ENCODE data around the gene SPAG6. TPM values are rescaled to one million over a fixed set of nuclear protein-coding genes. Genes with fewer than 3 reads are reported as not detected.

Gene SPAG6
- total RNA-seq, 3 donors from 2014 or later = not detected

DNA sequence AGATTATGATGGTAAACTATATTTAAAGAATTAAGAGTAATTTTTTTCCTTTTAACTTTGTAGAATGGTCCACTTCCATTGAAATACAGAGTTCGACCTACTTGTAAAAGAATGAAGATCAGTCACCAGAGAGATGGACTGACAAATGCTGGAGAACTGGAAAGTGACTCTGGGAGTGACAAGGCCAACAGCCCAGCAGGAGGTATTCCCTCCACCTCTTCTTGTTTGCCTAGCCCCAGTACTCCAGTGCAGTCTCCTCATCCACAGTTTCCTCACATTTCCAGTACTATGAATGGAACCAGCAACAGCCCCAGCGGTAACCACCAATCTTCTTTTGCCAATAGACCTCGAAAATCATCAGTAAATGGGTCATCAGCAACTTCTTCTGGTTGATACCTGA, 16.1 kb upstream of the SPAG6 start:
- DNase-seq (no peak), ATAC-seq (no peak)
- Mint-ChIP-seq H3K9me3 (peaks cover 5% of the 10 kb centered on the region), H3K36me3 (ENCODE audit: insufficient read depth) (peaks cover 19% of the 10 kb centered on the region), H3K4me1 (ENCODE audit: low read depth) (peaks cover 42% of the 10 kb centered on the region), H3K4me3 (no peak overlapping the region), H3K27me3 (ENCODE audit: low read depth) (peaks cover 29% of the 10 kb centered on the region)

DNA sequence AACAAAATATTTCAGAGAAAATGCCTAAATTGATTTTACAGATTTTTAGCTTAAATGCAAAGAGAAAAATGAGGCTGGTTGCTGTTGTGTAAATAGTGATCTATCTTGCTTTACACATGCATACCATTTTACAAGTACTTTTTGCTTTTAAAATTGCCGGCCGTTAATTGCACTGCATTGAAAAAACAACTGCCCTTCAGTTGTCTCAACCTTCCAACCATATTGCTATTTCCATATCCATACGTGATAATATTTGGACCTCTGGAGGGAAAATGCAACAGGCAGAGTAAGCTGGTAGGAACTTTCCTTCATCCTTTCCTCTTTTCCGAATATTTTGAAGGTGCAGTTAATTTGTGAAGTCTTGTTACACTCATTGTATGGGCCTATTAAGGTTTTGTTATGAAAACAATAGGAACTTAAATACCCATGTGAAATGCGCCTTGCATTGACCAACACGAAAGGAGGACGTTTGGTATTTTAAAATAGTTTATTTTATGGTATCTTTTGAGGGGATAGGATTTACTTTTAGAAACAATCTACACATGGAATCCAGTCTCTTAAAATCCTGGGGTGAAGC, 13.1 kb upstream of the SPAG6 start:
- H3K27me3 Mint-ChIP-seq (ENCODE audit: low read depth) = peaks cover 33% of the 10 kb centered on the region
- H3K4me1 Mint-ChIP-seq (ENCODE audit: low read depth) = peaks cover 33% of the 10 kb centered on the region

DNA sequence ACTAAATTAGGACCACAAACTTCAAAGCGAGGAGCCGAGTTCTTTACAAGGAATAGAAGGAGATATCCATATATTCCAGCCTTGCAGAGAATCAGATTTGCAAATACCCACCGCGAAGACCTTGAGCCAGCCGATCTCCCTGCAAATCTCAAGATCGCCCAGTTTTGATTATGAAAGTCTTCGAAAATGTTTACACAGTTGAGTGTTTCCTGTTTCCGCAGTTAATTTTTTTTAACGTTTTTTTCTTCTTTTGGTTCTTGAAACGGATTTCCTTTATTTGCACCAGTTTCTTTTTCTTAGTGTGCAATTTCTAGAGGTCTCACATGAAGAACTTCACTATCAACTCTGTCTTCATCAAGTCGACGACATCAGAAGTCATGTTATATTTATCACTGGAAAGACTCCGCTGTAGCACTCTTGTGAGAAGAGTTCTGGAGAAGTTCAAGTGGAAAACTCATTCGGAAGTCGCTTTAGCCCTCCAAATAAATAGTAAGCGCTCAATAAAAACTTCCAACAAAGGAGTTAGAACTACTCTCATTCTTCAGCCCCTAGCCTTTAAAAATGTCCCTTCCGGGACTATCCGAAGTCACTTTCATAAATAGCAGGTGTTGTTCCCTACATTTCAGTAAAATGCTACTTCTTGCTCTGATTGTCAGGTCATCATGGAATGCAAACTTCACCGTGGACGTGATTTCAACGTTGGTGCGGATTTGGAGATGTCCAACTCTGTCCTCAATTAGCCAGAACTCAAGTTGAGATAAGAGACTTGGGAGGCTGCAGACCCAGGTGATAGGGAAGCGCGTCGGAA, 11.9 kb upstream of the SPAG6 start:
- no peak for ATAC-seq
- H3K4me1 Mint-ChIP-seq (ENCODE audit: low read depth) = peaks cover 34% of the 10 kb centered on the region
- no peak for DNase-seq
- peaks cover 11% of the 10 kb centered on the region for H3K36me3 Mint-ChIP-seq (ENCODE audit: insufficient read depth)
- peaks cover 5% of the 10 kb centered on the region for H3K9me3 Mint-ChIP-seq
- H3K4me3 Mint-ChIP-seq = peak overlapping the region; percentile 75
- peaks cover 39% of the 10 kb centered on the region for H3K27me3 Mint-ChIP-seq (ENCODE audit: low read depth)

More for the DNA sequence above, 13.1 kb upstream of the SPAG6 start:
- H3K4me3 Mint-ChIP-seq = no peak overlapping the region
- no peak for ATAC-seq
- DNase-seq = no peak
- H3K36me3 Mint-ChIP-seq (ENCODE audit: insufficient read depth) = peaks cover 14% of the 10 kb centered on the region
- H3K9me3 Mint-ChIP-seq = peaks cover 5% of the 10 kb centered on the region

DNA sequence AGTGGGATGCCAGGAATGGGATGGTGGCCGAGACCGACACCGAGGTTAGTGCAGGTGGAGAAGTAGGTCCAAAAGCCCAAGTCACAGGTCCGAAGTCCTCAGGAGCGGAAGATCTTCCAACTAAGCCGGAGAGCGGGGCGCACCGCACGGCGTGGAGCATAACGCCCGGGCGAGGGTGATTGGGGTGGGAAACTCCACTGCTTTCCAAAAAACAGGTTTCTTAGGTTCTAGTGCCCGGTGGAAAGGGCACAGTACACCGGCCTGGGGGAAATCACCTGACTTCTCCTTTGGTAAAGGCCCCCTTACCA, 11.4 kb upstream of the SPAG6 start:
- Mint-ChIP-seq H3K4me3 (peak overlapping the region; percentile 75), H3K4me1 (ENCODE audit: low read depth) (peaks cover 34% of the 10 kb centered on the region), H3K27me3 (ENCODE audit: low read depth) (peaks cover 44% of the 10 kb centered on the region), H3K9me3 (peaks cover 5% of the 10 kb centered on the region), H3K36me3 (ENCODE audit: insufficient read depth) (peaks cover 11% of the 10 kb centered on the region)
- ATAC-seq (no peak), DNase-seq (no peak)

DNA sequence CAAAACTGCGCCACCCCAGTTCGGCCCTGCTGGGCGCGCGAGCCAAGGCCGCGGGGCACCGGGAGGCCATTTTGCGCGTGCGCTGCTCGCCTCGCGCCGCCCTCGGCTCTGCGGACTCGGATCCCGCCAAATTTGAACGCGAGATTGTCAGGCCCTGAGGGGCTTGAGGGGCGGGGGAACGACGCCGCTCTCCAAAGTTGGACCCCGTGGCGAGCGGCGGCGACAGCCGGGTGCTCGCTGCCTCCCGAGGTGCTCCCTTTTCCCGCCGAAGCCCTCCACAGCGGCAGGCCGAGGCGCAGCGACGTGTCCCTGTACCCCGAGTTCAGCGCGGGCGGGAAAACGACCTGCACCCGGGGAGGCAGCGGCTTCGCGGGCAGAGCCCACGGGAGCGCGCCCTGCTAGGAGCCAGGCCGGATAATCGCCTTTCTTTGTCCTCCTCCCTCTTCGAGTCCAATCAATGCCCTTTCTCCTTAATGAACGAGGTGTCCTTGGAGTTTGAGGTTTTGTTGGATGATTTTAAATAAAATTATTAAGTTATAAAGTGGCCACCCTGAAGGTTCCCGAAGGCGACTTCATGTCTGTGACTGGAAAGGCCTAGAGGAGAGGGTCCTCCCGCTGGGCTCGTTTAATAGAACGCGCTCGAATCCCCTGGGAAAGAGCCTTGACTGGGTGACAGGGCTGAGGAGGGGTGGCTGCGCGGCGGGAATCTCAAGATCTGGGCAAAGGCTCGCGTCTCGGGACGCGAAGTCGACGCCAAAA, 10.7 kb upstream of the SPAG6 start:
- peaks cover 5% of the 10 kb centered on the region for H3K9me3 Mint-ChIP-seq
- H3K4me1 Mint-ChIP-seq (ENCODE audit: low read depth) = peaks cover 36% of the 10 kb centered on the region
- peaks cover 5% of the 10 kb centered on the region for H3K36me3 Mint-ChIP-seq (ENCODE audit: insufficient read depth)
- ATAC-seq = peak; percentile 3 to 6
- H3K27me3 Mint-ChIP-seq (ENCODE audit: low read depth) = peaks cover 50% of the 10 kb centered on the region
- H3K4me3 Mint-ChIP-seq = peak overlapping the region; percentile 78
- DNase-seq = no peak

DNA sequence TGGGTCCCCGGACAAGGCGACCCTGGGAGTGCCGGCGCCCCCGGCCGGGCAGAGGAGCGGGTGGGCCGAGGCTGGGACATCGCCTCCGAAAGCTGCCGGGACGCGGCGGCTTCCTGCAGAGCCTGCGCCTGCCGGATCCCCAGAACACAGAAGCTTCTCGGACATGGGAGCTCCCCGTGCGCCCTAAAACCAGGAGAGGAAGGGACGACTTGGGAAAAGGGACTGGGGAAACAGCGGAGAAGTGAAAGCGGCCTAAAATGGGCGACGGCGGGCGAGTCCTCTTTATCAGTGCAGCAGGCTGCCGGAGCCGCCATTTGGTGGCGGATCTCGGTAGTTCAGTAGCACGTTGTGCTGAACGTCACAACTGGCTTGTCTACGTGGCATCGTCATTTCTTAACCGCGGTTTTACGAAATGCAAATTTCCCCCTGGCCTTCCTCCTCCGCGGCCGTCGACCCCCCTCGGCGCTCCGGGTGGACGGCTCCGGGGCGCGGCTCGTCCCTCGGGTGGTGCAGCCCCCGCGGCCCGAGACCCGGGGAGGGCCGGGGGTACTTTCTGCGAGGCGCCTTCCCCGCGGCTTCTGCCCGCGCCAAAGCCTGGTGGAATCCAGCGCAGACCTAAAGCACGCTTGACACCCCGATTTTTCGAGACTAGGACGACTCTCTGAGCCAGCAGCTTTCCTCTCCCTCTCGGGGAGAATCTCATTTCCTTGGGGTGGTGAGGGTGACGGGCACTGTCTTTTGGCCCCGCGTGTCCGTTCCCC, 9.9 kb upstream of the SPAG6 start:
- ATAC-seq (peak; percentile 77 to 81), DNase-seq (peak; percentile 58)
- H3K4me3 Mint-ChIP-seq = peak overlapping the region; percentile 78
- H3K27me3 Mint-ChIP-seq (ENCODE audit: low read depth) = peaks cover 55% of the 10 kb centered on the region
- peaks cover 5% of the 10 kb centered on the region for H3K9me3 Mint-ChIP-seq
- peaks cover 43% of the 10 kb centered on the region for H3K4me1 Mint-ChIP-seq (ENCODE audit: low read depth)
- H3K36me3 Mint-ChIP-seq (ENCODE audit: insufficient read depth) = peaks cover 1% of the 10 kb centered on the region

DNA sequence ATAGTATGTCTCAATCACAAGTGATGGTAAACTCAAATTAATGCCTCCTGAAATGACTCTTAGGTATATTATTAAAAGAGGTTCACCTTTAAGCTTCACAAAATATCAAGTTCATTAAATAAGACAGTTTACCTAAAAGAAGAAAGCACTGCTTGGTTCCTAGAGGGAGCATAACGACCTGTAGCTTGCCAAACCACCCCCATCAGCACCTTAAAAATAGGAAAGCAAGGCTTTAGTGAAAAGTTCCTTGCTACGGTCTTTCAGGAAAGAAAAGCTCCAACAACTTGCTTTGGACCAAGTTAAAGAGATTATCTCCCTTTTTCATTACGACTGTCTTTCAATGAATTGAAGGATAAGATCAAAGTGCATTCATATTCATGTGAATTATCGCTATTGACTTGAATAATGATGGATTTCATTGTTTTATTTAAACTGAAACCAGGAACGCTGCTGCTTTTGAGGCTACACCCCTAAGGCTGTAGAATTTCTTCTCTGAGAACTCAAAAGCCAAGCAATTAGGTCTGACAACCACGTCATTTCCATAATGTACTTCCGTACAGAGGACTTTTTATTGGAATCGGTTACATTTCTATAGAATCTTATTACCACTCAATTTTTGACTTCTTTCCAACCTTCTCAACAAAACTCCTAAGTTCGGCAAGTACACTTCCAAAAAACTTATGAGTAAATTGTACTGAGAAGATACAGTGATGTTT, 7.0 kb upstream of the SPAG6 start:
- peak overlapping the region; percentile 21 for H3K4me3 Mint-ChIP-seq
- peaks cover 1% of the 10 kb centered on the region for H3K36me3 Mint-ChIP-seq (ENCODE audit: insufficient read depth)
- peaks cover 31% of the 10 kb centered on the region for H3K4me1 Mint-ChIP-seq (ENCODE audit: low read depth)
- peaks cover 64% of the 10 kb centered on the region for H3K27me3 Mint-ChIP-seq (ENCODE audit: low read depth)
- peaks cover 5% of the 10 kb centered on the region for H3K9me3 Mint-ChIP-seq
- DNase-seq (no peak), ATAC-seq (no peak)

DNA sequence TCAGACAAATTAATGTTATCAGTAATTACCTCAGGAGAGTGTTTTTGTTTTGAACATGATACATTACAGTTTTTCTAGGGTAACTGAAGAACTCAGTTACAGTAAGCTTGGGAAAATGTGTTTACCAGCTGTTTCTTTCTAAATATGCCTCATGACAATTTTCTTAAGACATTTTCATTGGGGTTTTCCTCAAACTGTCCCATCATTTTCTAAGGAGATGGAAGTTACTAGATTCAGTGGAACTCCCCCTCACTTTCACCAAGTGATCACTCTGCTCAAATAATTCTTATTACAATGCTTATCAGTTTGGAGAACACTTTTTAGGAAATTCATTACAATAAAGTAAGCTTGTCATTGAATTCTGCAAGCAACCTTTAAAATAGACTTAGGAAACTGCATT, 6.4 kb upstream of the SPAG6 start:
- H3K4me1 Mint-ChIP-seq (ENCODE audit: low read depth) = peaks cover 25% of the 10 kb centered on the region
- ATAC-seq = no peak
- peak overlapping the region; percentile 21 for H3K4me3 Mint-ChIP-seq
- no peak for DNase-seq
- H3K9me3 Mint-ChIP-seq = peaks cover 2% of the 10 kb centered on the region
- peaks cover 64% of the 10 kb centered on the region for H3K27me3 Mint-ChIP-seq (ENCODE audit: low read depth)
- no peaks in the 10 kb centered on the region for H3K36me3 Mint-ChIP-seq (ENCODE audit: insufficient read depth)

DNA sequence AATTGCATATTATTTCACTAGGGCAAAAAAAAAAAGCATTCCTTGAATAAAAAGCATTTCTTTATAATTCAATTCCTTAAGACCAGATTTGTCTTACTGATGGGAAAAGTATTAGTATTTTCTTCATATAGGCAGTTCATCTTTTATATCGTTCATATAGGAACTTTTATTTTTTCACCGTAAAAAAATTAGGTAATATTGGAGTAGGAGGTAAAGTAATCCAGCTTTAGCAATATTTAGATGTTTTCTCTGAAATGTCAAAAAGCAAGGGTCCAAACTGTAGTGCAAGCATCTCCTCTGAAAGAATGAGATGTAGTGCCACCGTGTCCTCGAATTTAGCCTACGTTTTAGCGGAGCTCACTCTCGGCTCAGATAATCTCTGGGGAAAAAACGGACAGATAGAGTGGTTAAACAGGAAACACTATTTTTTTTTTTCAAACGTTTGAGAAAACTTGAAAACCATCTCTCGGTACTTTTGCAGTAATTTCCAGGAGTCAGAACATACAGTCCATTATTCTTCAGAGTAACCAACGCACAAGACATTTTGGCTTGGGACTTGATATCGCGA, 5.5 kb upstream of the SPAG6 start:
- DNase-seq = no peak
- no peak for ATAC-seq
- H3K27me3 Mint-ChIP-seq (ENCODE audit: low read depth) = peaks cover 73% of the 10 kb centered on the region
- H3K36me3 Mint-ChIP-seq (ENCODE audit: insufficient read depth) = no peaks in the 10 kb centered on the region
- H3K9me3 Mint-ChIP-seq = peaks cover 2% of the 10 kb centered on the region
- peaks cover 28% of the 10 kb centered on the region for H3K4me1 Mint-ChIP-seq (ENCODE audit: low read depth)
- peak overlapping the region; percentile 85 for H3K4me3 Mint-ChIP-seq

DNA sequence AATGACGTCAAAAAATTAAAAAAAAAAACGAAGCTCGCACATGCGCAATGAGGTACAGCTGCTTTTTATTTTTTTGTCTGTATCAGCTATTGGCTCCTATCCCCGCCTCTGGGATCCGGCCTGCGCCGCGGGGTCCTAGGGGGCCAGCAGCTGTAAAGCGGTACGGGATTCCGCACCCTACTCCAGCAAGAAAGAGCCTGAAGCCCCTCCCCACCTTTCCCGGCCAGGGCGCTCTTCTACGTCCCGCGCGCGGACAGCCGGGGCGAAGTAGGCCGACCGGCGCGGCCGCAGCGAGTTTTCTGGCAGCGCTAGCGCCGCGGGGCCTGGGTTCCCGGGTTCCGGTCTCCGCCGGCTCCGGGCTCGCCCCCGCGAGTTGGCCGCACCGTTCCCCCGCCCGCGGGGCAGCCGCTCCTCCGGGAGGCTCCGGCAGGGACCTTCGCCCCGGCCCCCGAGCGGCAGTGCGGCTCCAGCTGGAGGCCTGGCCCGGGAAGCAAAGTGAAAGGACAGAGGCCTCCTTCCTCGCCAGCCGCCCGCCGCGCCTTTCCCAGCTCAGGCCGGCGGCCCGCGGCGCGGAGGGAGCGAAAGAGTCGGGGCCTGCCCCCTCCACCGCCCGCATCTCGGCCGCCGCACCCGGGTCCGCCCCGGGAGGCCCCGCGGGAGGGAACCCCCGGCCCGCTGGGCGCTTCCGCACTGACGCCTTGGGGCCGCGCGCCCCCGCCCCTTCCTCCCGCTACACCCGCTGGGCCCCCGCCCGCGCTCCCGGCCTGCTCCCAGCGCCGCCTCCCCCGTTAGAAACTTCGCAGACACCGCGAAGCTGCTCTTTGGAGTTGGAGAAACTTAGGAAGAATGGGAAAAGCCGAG, 4.7 kb upstream of the SPAG6 start:
- peak; percentile 74 to 76 for ATAC-seq

DNA sequence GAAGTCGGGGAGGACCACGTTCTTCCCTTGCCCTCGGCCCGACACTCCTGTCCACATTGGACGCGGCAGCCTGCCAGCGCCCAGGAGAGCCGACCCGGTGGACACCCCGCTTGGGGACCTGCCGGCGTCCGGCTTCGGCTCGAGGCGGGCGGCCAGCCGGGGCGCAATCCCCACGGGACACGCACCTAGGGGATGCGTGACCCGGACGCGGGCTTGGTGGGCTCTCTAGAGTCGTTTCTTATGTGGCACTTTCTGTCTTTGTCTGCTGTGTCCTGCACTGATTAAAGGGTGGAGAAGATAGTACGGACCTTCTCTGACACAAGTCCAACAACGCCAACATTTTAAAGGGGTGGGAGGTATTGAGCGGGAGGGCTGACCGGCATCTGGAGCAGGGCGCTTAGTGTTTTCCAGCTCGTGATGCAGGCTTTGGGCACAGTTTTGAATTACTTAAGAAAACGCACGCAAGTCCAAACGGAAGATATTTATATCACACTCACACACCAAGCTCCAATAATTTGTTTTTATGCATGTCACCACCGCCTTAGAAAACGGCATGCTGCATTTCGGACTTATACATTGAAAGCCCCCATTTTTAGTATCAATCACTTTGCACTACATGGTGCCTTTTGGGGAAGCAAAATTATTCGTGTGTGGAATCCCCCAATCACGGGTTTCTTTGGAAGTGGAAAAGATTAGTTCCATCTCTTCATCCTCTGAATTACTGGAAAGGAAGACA, 3.9 kb upstream of the SPAG6 start:
- peaks cover 22% of the 10 kb centered on the region for H3K4me1 Mint-ChIP-seq (ENCODE audit: low read depth)
- H3K4me3 Mint-ChIP-seq = peak overlapping the region; percentile 75
- H3K27me3 Mint-ChIP-seq (ENCODE audit: low read depth) = peaks cover 81% of the 10 kb centered on the region
- peak; percentile 3 to 13 for ATAC-seq
- DNase-seq = no peak
- H3K9me3 Mint-ChIP-seq = peaks cover 4% of the 10 kb centered on the region
- no peaks in the 10 kb centered on the region for H3K36me3 Mint-ChIP-seq (ENCODE audit: insufficient read depth)

More for the DNA sequence above, 4.7 kb upstream of the SPAG6 start:
- peak; percentile 43 for DNase-seq
- peaks cover 24% of the 10 kb centered on the region for H3K4me1 Mint-ChIP-seq (ENCODE audit: low read depth)
- no peaks in the 10 kb centered on the region for H3K36me3 Mint-ChIP-seq (ENCODE audit: insufficient read depth)
- H3K9me3 Mint-ChIP-seq = peaks cover 2% of the 10 kb centered on the region
- peak overlapping the region; percentile 85 for H3K4me3 Mint-ChIP-seq
- H3K27me3 Mint-ChIP-seq (ENCODE audit: low read depth) = peaks cover 73% of the 10 kb centered on the region

DNA sequence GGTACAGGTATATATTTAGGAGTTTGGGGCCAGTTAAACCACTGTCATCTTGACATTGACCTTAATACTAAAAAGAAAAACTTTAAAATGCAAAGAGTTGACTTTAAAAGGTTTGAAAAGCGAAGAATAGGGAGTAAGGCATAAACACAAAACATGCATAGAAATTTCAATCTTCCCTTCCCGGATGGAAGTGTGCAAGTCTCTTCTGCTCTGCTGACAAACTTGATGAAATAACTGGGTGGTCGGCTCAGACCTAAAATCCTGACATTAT, 3.4 kb upstream of the SPAG6 start:
- DNase-seq (no peak), ATAC-seq (no peak)
- Mint-ChIP-seq H3K27me3 (ENCODE audit: low read depth) (peaks cover 80% of the 10 kb centered on the region), H3K36me3 (ENCODE audit: insufficient read depth) (no peaks in the 10 kb centered on the region), H3K9me3 (peaks cover 6% of the 10 kb centered on the region), H3K4me1 (ENCODE audit: low read depth) (peaks cover 21% of the 10 kb centered on the region), H3K4me3 (peak overlapping the region; percentile 75)

Measured in activated T-cell treated with anti-CD3 and anti-CD28 coated beads, Interleukin-2, amount 50 U/mL, for 4 hours (primary cell).